Adipocyte (in vitro differentiated cells): ENCODE measurements around the gene ITGAD.

Experiments
- DNase-seq: peaks from one replicate; pipeline ENCODE4 v3.0.0-alpha.2; 2015; ENCODE audit warnings: low read depth
- H3K27me3 ChIP-seq: replicated peaks from 2 replicates; pipeline ENCODE4 v1.7.0; 2013; ENCODE audit warnings: mild to moderate bottlenecking, low read length, moderate library complexity; ENCODE audit not compliant: control insufficient read depth, insufficient read depth
- H3K36me3 ChIP-seq: 2 replicates; pipeline ENCODE4 v1.7.0; 2013; ENCODE audit warnings: low read length, mild to moderate bottlenecking, moderate library complexity; ENCODE audit not compliant: control insufficient read depth, insufficient read depth, severe bottlenecking
- H3K4me1 ChIP-seq: 2 replicates; pipeline ENCODE4 v1.7.0; 2013; ENCODE audit warnings: mild to moderate bottlenecking, low read length, moderate library complexity; ENCODE audit not compliant: control insufficient read depth, insufficient read depth
- H3K4me3 ChIP-seq: 2 replicates; pipeline ENCODE4 v1.7.0; 2013; ENCODE audit warnings: mild to moderate bottlenecking, low read length, moderate library complexity
- H3K9ac ChIP-seq: 2 replicates; pipeline ENCODE4 v1.7.0; 2013; ENCODE audit warnings: mild to moderate bottlenecking, low read length, moderate library complexity
- H3K9me3 ChIP-seq: 2 replicates; pipeline ENCODE4 v1.7.0; 2013; ENCODE audit warnings: mild to moderate bottlenecking, low read length, moderate library complexity; ENCODE audit not compliant: control insufficient read depth

The ITGAD gene

GRCh38 chr16:31474773-31475738 is 81.9 kb downstream of the ITGAD start:
- DNase-seq = no peak
- Histone ChIP-seq H3K9ac (peak overlapping the region; percentile 19), H3K9me3 (no peaks in the 10 kb centered on the region), H3K27me3 (no peaks in the 10 kb centered on the region), H3K4me3 (no peak overlapping the region), H3K36me3 (peaks cover 21% of the 10 kb centered on the region), H3K4me1 (peaks cover 27% of the 10 kb centered on the region)

GRCh38 chr16:31475946-31476302 is 82.8 kb downstream of the ITGAD start:
- H3K9me3 ChIP-seq = no peaks in the 10 kb centered on the region
- peaks cover 21% of the 10 kb centered on the region for H3K36me3 ChIP-seq
- peaks cover 3% of the 10 kb centered on the region for H3K27me3 ChIP-seq
- H3K4me3 ChIP-seq = no peak overlapping the region
- no peak overlapping the region for H3K9ac ChIP-seq
- peaks cover 27% of the 10 kb centered on the region for H3K4me1 ChIP-seq
- no peak for DNase-seq
